ENCODE measurements around the gene TMEM131.
"Not testable (repeated sequence)": the region's sequence is repeated elsewhere in the genome, so short reads cannot be mapped to it uniquely, and the experiment has no call there.

The TMEM131 gene

GRCh38 chr2:97910403-97911205, 85.1 kb downstream of the TMEM131 start:
- no peak for DNase-seq

GRCh38 chr2:97908208-97908676, 87.5 kb downstream of the TMEM131 start:
- no peak for DNase-seq

- no peak for DNase-seq
These were observed 88.2 kb downstream of the TMEM131 start for GRCh38 chr2:97907369-97908100.

- DNase-seq, result no peak
These were observed 89.4 kb downstream of the TMEM131 start for GRCh38 chr2:97906307-97906706.

GRCh38 chr2:97905294-97905693, 90.5 kb downstream of the TMEM131 start:
- no peak for DNase-seq

GRCh38 chr2:97901862-97902261, 93.9 kb downstream of the TMEM131 start:
- DNase-seq, result no peak

GRCh38 chr2:97900806-97901205, 94.9 kb downstream of the TMEM131 start:
- DNase-seq, result no peak

- not testable (repeated sequence) for DNase-seq
These were observed 102.7 kb downstream of the TMEM131 start for GRCh38 chr2:97893042-97893441.

GRCh38 chr2:97891611-97892010, 104.1 kb downstream of the TMEM131 start:
- no peak for DNase-seq

GRCh38 chr2:97889156-97889555, 106.6 kb downstream of the TMEM131 start:
- DNase-seq, result no peak

- no peak for DNase-seq
These were observed 109.9 kb downstream of the TMEM131 start for GRCh38 chr2:97885841-97886240.

- DNase-seq, result no peak
These were observed 115.4 kb downstream of the TMEM131 start for GRCh38 chr2:97880334-97880733.

- no peak for DNase-seq
These were observed 116.9 kb downstream of the TMEM131 start for GRCh38 chr2:97878865-97879264.

GRCh38 chr2:97878317-97878716, 117.4 kb downstream of the TMEM131 start:
- DNase-seq, result not testable (repeated sequence)

GRCh38 chr2:97871096-97871780, 124.5 kb downstream of the TMEM131 start:
- no peak for DNase-seq

GRCh38 chr2:97870396-97870843, 125.3 kb downstream of the TMEM131 start:
- DNase-seq, result peak; percentile 43

- DNase-seq, result no peak
These were observed 125.9 kb downstream of the TMEM131 start for GRCh38 chr2:97869722-97870346.

GRCh38 chr2:97868986-97869721, 126.6 kb downstream of the TMEM131 start:
- DNase-seq, result no peak

GRCh38 chr2:97863829-97864228, 131.9 kb downstream of the TMEM131 start:
- no peak for DNase-seq

- DNase-seq, result no peak
These were observed 134.6 kb downstream of the TMEM131 start for GRCh38 chr2:97861177-97861576.

GRCh38 chr2:97858442-97858841, 137.3 kb downstream of the TMEM131 start:
- no peak for DNase-seq

- DNase-seq, result no peak
These were observed 138.2 kb downstream of the TMEM131 start for GRCh38 chr2:97857553-97857952.

Data from KG1 (cell line).